Erythroblast (primary cell): ENCODE results near the gene ATP11B.
A peak's percentile ranks its signal among the peaks of the same experiment; 100 is the strongest.

Source experiments
- DNase-seq, 2 experiments: peaks; one replicate each; lab custom pipeline; 2025; lab: John Stamatoyannopoulos, UW
- GATA1 ChIP-seq: IDR thresholded peaks from 2 replicates; pipeline ENCODE4 v1.6.1; 2011; ENCODE audit warnings: low read depth, mild to moderate bottlenecking, control low read depth, low read length, moderate library complexity
- POLR2A ChIP-seq: IDR thresholded peaks from 2 replicates; pipeline ENCODE4 v1.6.1; 2011; ENCODE audit warnings: mild to moderate bottlenecking, low read length

Gene ATP11B

DNA sequence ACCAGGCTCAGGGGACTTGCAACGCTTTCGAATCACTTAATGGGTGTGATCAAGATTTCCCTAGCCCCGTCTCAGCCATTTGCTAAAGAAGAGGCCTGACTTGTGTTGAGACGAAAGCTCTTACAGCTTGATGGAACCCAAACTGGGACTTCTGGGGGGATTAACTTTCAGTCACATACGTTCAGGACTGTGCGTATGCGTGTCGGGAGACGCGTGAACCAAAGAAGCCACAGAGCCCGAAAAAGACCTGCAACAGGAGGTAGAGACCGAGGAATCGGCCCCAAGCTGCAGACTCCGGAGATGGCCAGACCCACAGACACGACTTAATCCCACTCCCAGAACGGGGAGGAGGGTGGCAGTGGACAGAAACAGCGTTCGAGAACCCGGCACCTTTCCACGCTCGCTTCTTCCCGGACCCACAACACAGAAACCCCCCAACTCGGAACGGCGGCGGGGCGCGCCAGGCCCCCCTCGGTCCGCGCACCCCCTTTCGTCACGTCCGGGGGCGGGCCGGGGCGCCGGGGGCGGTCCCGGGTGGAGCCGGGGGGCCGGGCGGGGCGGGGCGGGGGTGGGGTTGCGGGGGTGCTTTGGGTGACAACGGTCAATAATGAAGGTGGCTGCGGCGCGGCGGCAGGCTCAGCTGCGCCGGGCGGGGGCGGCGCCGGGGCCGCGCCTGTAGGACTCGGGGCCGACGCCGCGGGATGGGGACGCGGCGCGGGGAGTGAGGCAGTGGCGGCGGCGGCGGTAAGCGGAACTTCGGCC is at the start of gene ATP11B:
Gene ATP11B, plus strand, starts transcription at position 604 of the 762 bp plus-strand sequence. CDS start 256 bp downstream, outside the sequence.
- TF ChIP-seq GATA1 (no peak), POLR2A (peak; percentile 88)
- peak; percentile 88 to 92 for DNase-seq

- DNase-seq, result no peak
- TF ChIP-seq POLR2A, result no peak
- TF ChIP-seq GATA1, result no peak
These were observed 46.3 kb upstream of the ATP11B start for GRCh38 chr3:182746959-182747358.

GRCh38 chr3:182755308-182755707 is 38.0 kb upstream of the ATP11B start:
- no peak for TF ChIP-seq POLR2A
- no peak for TF ChIP-seq GATA1
- DNase-seq, result no peak

DNA sequence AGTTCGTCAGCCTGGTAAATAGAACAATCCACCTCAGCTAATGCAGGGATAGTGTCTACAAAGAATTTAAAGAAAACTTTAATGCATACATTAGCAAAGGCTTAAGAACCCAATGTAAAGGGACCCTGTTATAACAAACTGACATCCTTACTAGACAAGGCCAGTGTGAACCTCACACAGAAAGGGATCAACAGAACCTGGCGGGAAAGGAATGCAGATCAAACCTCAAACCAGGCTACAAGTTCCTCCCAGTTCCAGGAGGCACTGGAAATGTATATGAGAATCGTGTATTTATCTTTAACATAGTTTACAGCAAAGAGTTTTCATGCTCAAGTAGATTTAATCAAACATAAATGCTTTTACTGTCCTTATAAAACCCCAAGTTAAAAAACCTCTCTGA is 37.6 kb upstream of the ATP11B start:
- no peak for DNase-seq
- TF ChIP-seq GATA1, result no peak
- no peak for TF ChIP-seq POLR2A

- TF ChIP-seq GATA1 (no peak), POLR2A (no peak)
- peak; percentile 64 to 89 for DNase-seq
These were observed 32.6 kb upstream of the ATP11B start for GRCh38 chr3:182760576-182761164.

- no peak for DNase-seq
- TF ChIP-seq POLR2A (no peak), GATA1 (no peak)
These were observed 29.4 kb upstream of the ATP11B start for GRCh38 chr3:182763896-182764295.

DNA sequence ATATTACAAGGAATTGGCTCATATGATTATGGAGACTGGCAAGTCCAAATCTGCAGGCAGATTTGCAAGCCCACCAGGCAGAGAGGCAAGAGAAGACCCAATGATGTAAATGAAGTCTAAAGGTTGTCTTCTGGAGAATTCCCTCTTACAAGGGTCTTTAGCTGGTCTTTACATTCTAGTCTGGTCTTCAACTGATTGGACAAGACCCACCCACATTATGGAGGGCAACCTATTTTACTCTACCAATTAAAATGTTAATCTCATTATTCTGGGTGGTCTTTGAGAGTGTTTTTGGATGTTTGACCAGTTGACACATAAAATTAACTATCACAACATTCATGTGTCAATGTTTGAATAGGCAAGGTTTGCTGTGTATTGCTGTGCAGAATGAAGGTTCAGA is 28.0 kb upstream of the ATP11B start:
- TF ChIP-seq GATA1 (no peak), POLR2A (no peak)
- no peak for DNase-seq

DNA sequence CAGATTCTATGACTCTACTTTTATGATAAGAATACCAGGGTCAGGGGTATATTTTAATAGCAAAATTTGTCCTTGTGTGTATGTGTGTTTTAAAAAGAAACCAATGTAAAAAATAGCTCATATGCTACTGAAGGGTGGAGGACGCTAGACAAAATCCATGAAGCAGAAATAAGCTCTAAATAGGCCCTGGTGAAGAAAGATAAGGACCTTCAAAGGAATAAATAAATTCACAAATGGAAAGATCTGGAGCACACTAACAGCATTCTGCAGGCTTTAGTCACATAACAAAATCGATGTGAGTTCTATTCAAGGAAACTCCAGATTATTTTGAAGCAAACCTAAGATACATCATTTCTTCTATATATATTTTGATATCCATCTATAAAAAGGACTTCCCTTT is 27.2 kb upstream of the ATP11B start:
- TF ChIP-seq POLR2A (no peak), GATA1 (no peak)

DNA sequence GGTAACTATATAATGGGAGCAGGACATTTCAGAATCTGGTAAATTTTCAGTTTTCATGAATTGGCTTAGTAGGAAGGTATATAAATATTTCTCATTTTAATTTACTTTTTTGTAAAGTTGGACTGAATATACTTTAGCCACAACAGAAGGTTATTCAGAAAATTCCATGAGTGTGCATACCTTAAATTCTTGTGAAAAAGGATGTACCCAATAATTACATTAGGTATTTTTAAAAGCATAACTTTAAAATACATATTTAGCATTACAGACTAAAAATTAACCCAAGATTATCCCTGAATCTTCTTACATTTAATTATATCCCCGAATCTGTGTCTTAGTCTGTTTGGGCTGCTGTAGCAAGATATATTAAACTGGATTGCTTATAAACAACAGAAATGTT is 24.9 kb upstream of the ATP11B start:
- no peak for DNase-seq
- TF ChIP-seq GATA1 (no peak), POLR2A (no peak)

More for the DNA sequence above, 27.2 kb upstream of the ATP11B start:
- peak; percentile 45 to 69 for DNase-seq

DNA sequence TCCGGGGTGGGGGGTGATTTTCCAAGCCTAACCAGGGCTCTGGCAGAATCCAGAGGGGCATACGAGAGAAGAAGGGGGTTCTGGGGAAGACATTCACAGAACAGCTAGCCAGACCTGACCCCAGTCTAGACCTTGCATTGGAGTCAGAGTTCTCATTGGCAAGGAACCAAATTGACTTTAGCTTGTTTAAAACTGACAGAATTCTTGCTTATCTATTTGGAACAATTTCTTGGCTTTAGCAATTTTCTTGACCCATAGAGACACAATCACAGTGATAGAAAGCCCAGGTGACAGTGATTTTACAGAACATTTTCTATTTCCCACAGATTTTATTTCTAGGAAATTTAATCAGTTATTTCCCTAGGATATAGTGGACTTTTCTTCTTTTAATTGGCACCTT is 23.6 kb upstream of the ATP11B start:
- TF ChIP-seq GATA1, result no peak
- TF ChIP-seq POLR2A, result no peak
- peak in 1 of 2 experiments; percentile 21 for DNase-seq

DNA sequence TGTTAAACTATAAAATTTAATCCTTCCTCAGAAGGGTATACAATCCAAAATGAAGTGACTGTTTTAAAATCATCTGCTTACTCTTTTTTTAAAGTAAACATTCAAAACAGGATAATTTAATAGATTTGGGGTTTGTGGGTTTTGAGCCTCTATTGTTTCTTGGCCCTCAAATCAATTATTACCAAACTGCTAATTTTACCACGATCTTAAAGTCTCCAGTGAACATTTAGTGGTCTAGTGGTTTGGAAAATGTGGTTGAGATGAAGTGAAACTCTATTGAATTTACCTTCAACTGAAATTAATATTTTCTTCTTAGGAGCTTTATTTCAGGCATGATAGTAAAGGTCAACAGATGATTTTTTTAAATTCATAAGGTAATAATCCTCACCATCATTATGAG is 11.2 kb upstream of the ATP11B start:
- DNase-seq, result no peak
- no peak for TF ChIP-seq GATA1
- TF ChIP-seq POLR2A, result no peak

- DNase-seq, result no peak
- no peak for TF ChIP-seq GATA1
- no peak for TF ChIP-seq POLR2A
These were observed 10.2 kb upstream of the ATP11B start for GRCh38 chr3:182783106-182783505.

DNA sequence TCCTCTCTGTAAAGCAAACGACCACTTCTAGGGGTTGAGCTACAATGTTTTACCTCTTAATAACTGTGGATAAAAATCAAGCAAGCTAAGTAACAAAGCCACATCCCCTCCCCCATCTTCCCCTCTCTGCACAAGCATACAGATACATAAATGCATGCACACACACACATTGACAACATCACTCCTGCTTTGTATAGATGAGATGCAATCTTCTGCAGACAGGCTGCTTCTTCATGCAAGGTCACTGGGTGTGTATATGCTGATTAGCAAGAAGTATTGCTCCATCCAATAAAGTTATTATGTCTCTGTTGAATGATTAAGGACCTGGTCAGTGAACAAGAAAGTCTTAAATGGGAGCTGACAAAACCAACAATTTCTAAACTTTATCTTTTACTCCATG is 8.8 kb upstream of the ATP11B start:
- TF ChIP-seq GATA1, result peak; percentile 81
- no peak for TF ChIP-seq POLR2A
- peak; percentile 89 to 98 for DNase-seq

DNA sequence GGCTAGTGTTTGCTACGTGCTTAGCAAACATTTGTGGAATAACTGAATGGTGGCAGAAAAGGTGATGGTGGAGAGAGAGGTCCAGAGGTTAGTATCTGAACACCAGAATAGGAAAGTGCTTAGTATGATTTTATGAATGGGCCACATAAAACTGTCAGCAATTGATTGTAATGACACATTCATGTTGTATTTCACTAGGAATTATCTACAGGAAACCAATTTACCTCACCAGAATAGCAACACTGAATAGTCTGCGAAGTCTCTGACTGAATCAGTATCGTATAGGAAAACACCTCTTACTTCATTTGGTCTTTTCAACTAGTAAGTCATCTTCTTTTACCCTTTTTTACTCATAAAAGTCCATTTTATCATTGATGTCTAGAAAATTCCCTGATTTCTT is 8.2 kb upstream of the ATP11B start:
- no peak for DNase-seq
- TF ChIP-seq GATA1 (no peak), POLR2A (no peak)
